NCI-H2227 treated with DMSO at 0.1 percent for 48 hours (cell line): ENCODE measurements around the gene ZNF76.

ENCODE experiments used
- DNase-seq: peaks from one replicate; lab custom pipeline; 2025; lab: John Stamatoyannopoulos, UW

ZNF76 gene

GRCh38 chr6:35237476-35237875 lies 22.1 kb upstream of the ZNF76 start:
- DNase-seq: no peak

GRCh38 chr6:35238843-35239289 lies 20.7 kb upstream of the ZNF76 start:
- no peak for DNase-seq

- DNase-seq: no peak
Observed at GRCh38 chr6:35239581-35239980, 20.0 kb upstream of the ZNF76 start.

- DNase-seq: peak; percentile 57
Observed at GRCh38 chr6:35240838-35241801, 18.4 kb upstream of the ZNF76 start.

DNA sequence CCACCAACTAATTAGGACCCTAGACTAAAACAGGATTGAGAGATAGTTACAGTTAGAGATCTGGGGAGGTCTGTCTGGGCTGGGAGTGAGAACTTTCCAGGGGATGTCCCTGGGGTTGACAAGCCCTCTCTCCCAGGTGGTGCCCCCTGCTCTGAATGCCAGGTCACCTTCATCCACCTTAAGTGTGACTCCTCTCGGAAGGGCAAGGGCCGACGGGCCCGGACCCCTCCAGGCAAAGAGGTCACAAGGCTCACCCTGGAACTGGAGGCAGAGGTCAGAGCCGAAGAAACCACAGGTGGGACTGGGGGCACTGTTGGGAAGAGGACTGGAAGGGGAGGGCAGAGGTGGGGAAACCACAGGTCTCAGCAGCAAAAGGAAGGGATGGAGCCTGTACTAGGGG lies 17.0 kb upstream of the ZNF76 start:
- DNase-seq: no peak

- DNase-seq: no peak
Observed at GRCh38 chr6:35242906-35243305, 16.6 kb upstream of the ZNF76 start.

GRCh38 chr6:35243386-35243958 lies 16.1 kb upstream of the ZNF76 start:
- no peak for DNase-seq

DNA sequence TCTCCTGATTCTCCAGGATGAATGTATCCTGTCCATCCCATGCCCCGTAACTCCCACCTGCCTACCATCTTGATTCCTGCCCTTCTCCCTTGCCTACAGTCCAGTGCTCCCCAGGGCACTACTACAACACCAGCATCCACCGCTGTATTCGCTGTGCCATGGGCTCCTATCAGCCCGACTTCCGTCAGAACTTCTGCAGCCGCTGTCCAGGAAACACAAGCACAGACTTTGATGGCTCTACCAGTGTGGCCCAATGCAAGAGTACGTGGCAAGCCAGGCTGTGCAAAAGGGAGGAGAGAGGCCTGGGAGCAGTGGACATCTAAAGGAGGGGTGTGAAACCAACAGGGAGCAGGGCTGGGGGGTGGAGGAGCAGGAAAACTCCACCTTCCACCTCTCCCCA lies 15.0 kb upstream of the ZNF76 start:
- DNase-seq: no peak

- DNase-seq: no peak
Observed at GRCh38 chr6:35247642-35248231, 11.8 kb upstream of the ZNF76 start.

DNA sequence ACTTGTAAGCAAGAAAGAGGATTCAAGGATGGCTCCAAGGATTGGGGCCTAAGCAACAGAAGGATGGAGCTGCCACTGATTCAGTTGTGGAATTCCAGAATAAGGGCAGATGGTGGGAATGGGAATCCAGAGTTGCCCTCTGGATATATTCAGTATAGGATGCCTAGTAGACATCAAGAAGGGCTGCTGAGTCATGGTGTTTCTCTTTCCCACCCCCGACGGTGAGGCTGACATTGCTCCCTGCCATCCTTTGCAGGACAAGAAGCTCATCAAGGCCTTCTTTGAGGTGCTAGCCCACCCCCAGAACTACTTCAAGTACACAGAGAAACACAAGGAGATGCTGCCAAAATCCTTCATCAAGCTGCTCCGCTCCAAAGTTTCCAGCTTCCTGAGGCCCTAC lies 11.2 kb upstream of the ZNF76 start:
- no peak for DNase-seq

DNA sequence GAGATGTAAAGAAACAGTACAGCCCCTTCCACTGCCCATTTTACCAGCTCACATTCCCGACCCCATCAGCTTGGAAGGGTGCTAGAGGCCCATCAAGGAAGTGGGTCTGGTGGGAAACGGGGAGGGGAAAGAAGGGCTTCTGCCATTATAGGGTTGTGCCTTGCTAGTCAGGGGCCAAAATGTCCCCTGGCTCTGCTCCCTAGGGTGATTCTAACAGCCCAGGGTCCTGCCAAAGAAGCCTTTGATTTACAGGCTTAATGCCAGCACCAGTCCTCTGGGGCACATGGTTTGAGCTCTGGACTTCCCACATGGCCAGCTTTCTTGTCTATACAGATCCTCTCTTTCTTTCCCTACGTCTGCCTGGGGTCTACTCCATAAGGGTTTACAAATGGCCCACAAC lies 10.6 kb upstream of the ZNF76 start:
- no peak for DNase-seq

- no peak for DNase-seq
Observed at GRCh38 chr6:35251949-35252348, 7.6 kb upstream of the ZNF76 start.

DNA sequence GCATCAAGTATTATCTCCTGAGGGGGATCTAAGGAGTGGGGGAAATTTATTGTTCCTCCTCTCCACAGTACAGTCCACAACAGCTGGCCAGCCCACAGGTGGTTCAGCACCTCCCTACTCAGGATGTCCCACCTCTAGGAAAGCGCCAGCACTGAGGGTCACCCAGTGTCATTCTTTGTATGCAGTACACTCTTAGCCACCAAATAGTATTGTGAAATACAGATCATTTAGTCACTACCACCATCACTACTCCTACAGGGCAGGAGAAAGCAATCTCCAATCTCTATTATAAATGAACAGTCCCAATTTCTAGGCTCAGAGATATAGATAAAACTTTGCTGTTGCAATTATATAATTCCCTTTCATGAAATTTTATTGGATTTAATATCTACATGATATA lies 6.3 kb upstream of the ZNF76 start:
- DNase-seq: no peak

DNA sequence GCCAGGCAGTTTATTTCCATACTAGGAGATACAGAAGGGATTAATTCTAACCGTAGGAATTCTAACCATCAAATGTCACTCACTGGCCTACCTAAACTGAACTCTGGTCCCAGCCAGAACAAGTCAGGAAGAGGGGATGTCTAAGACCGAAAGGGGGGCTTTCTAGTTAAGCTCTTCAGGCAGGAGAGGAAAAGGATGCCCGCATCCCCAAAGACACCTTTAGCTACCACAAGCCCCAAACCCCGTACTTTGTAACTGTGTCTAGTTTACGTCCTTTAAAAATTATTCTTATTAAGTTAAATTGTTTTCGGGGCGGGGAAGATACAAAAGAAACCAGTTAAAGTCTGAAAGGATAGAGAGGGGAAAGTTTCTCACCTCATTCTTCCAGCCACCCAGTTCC lies 1.2 kb upstream of the ZNF76 start:
- no peak for DNase-seq

DNA sequence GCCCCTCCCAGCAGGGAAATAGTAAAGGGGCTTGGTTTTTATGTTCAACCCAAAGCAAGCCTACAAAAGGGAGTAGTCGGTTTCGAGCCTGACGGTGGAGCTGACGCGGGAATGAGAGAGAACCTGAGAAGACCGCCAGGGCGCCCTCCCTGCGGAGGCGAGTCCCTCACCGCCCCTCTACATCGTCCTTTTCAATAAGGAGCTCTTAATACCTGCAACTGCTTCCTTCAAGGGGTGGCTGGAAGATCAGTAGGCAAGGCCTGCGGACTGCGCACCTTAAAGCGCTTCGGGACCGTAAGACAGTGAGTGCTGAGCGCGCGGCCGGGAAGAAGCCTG lies 709 bp upstream of the ZNF76 start:
- DNase-seq: no peak

GRCh38 chr6:35259948-35260590 lies 534 bp downstream of the ZNF76 start:
- no peak for DNase-seq

GRCh38 chr6:35260591-35261570 lies 1.3 kb downstream of the ZNF76 start:
- no peak for DNase-seq

- no peak for DNase-seq
Observed at GRCh38 chr6:35262596-35262995, 3.1 kb downstream of the ZNF76 start.

- no peak for DNase-seq
Observed at GRCh38 chr6:35264550-35265274, 5.2 kb downstream of the ZNF76 start.

GRCh38 chr6:35265523-35265922 lies 6.0 kb downstream of the ZNF76 start:
- DNase-seq: no peak

- no peak for DNase-seq
Observed at GRCh38 chr6:35267446-35267845, 7.9 kb downstream of the ZNF76 start.
